ENCODE measurements around the gene PRDM15. TPM values are rescaled to one million over a fixed set of nuclear protein-coding genes. Genes with fewer than 3 reads are reported as not detected.

PRDM15 gene, protein sequence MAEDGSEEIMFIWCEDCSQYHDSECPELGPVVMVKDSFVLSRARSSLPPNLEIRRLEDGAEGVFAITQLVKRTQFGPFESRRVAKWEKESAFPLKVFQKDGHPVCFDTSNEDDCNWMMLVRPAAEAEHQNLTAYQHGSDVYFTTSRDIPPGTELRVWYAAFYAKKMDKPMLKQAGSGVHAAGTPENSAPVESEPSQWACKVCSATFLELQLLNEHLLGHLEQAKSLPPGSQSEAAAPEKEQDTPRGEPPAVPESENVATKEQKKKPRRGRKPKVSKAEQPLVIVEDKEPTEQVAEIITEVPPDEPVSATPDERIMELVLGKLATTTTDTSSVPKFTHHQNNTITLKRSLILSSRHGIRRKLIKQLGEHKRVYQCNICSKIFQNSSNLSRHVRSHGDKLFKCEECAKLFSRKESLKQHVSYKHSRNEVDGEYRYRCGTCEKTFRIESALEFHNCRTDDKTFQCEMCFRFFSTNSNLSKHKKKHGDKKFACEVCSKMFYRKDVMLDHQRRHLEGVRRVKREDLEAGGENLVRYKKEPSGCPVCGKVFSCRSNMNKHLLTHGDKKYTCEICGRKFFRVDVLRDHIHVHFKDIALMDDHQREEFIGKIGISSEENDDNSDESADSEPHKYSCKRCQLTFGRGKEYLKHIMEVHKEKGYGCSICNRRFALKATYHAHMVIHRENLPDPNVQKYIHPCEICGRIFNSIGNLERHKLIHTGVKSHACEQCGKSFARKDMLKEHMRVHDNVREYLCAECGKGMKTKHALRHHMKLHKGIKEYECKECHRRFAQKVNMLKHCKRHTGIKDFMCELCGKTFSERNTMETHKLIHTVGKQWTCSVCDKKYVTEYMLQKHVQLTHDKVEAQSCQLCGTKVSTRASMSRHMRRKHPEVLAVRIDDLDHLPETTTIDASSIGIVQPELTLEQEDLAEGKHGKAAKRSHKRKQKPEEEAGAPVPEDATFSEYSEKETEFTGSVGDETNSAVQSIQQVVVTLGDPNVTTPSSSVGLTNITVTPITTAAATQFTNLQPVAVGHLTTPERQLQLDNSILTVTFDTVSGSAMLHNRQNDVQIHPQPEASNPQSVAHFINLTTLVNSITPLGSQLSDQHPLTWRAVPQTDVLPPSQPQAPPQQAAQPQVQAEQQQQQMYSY
- 3.9 and 12.1 TPM in 2 replicates for total RNA-seq (ENCODE audit: low replicate concordance)

DNA sequence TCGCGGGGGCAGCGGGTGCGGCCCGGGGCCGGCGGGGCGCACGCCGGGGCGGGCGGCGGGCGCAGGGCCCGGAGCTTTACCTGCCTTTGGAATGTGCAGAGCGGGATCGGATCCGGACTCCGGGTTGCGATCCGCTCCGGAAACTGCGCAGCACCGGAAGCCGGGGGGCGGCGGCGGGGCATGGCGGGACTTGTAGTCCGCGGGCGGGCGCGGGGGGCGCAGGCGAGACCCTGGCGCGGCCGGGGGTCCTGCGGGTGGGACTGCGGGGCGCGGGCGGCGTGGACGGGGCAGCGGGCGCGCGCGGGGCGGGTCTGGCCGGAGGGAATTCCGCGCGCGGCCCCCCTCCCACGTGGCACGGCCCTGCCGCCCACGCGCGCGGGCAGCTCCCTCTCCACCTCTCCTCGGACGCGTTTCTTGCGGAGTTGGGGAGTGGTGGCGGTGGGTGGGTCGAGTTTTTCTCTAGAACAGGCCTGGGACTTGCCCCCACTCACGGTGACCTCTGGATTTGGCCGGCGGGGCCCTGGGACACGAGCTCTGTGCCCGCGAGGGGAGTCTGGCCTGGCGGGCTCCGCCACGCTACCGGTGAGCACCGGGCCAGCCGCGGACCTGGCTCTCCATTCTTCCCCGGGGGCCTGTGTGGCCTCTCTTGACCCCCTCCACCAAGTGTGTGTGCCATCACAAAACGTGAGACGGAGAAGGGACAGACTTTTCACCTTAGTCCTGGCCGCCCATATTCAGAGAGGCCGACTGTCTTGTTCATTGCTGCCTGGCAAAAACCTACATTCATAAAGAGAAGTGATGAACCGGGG, at the start of gene PRDM15:
Gene PRDM15, minus strand, starts transcription at position 155 of the 809 bp plus-strand sequence. CDS start 18,981 bp downstream, outside the sequence.

DNA sequence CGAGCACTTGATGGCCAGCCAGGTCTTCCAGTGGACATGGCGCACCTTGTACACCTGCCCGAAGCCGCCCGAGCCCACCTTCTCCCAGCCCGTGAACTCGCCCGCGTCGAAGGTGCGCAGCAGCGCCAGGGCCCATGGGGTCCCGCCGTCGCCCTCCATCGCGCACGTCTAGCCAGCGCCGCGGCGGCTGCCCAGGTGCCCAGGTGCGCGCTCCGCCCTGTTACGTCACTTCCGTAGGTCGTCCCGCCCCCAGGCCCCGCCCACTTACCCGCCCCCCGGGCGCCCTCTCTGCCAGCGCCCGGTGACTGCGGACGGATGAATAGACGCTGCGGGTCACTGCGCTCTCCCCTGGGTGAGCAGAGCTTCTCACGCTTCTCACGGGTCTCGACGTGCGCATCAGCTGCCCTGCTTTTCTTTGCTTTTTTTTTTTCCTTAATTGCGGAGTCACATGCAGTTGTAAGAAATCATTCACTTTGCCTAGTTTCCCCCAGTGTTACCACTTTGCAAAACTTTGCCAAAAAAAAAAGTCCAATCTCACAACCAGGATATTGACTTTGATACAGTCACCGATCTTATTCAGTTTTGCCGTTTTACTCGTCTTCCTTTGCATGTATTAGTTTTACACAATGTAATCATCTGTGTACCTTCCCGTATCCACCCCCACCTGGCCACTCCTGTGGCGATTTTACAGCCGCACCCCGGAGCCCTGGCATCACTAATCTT, 112.1 kb downstream of the PRDM15 start, which contains the start of gene RIPK4:
Gene RIPK4, minus strand, starts transcription at position 170 of the 723 bp plus-strand sequence. Its CDS starts 11 bp downstream, at position 159.

Other genes with a start within 250 kb of the PRDM15 start
- 0.23 and 11.1 TPM in 2 replicates for gene RIPK4, start 112.3 kb downstream of the PRDM15 start, total RNA-seq (ENCODE audit: low replicate concordance)
- 17.9 and 23.2 TPM in 2 replicates for gene C2CD2, start 74.7 kb upstream of the PRDM15 start, total RNA-seq (ENCODE audit: low replicate concordance)
- 3.2 and 3.4 TPM in 2 replicates for gene ZBTB21, start 131.0 kb upstream of the PRDM15 start, total RNA-seq (ENCODE audit: low replicate concordance)
- under 0.01 TPM in 1 of 2 replicates, not detected in the other for gene UMODL1, start 192.0 kb upstream of the PRDM15 start, total RNA-seq (ENCODE audit: low replicate concordance)

All from smooth muscle cell of the coronary artery (primary cell).